K562 (cell line): Measurements from ENCODE around the gene GLCCI1. TPM values are rescaled to one million over a fixed set of nuclear protein-coding genes. Genes with fewer than 3 reads are reported as not detected.

Experiments used
- ATAC-seq: fragments of 200-7000 bp; cut with Tn5 transposase; 3 replicates; pipeline ENCODE4 v1.9.1; 2020; ENCODE audit warnings: moderate library complexity
- BruUV-seq: library from RNA; stranded (reverse); fragments of 400-500 nt; replicated peaks from 2 replicates; lab custom pipeline; 2021; lab: Mats Ljungman, UMichigan
- CTCF ChIA-PET: fragments of 300-600 bp; formaldehyde crosslinking; extraction: SDS; loops from one replicate; lab custom pipeline; 2021; ENCODE audit warnings: low intra/inter-chr PET ratio; lab: Yijun Ruan, JAX
- POLR2A ChIA-PET: fragments of 300-600, 350-650 bp; sonication (Branson Sonifier 250); formaldehyde crosslinking; extraction: SDS; loops from one replicate; lab custom pipeline; 2021; ENCODE audit warnings: antibody characterized with exemption, inconsistent platforms; lab: Yijun Ruan, JAX
- DNase-seq, 4 experiments: peaks; one replicate each; pipeline versions ENCODE4 v3.0.0 to v3.0.0-alpha.2; 2011 to 2018; ENCODE audit warnings: low spot score in 3 of 4, mixed read lengths in 3 of 4; ENCODE audit errors: extremely low read depth in 1 of 4
- FAIRE-seq: peaks from 2 replicates; lab custom pipeline; 2011; peaks lifted over from hg19 to GRCh38; lab: Jason Lieb, UNC
- H2AFZ ChIP-seq: 2 replicates; pipeline ENCODE4 v1.6.0; 2011; ENCODE audit warnings: low read depth, low read length, control low read depth, inconsistent platforms
- H3K27ac ChIP-seq: fragments of 200-600 bp; 3 replicates; pipeline ENCODE4 v1.8.0; 2011; ENCODE audit warnings: low read depth, mild to moderate bottlenecking, control low read depth, inconsistent platforms, low read length, moderate library complexity, mixed read lengths; ENCODE audit errors: extremely low read depth
- H3K27me3 ChIP-seq, 2 experiments: fragments of 300-600 bp in 1 of 2; 2 replicates in 1 of 2; 3 replicates in 1 of 2; pipeline versions ENCODE4 v1.6.0 to v1.8.0; 2011; ENCODE audit warnings: inconsistent platforms in 2 of 2, low read length in 2 of 2, mild to moderate bottlenecking in 1 of 2, mixed read lengths in 1 of 2, moderate library complexity in 1 of 2; ENCODE audit not compliant: control insufficient read depth in 2 of 2, insufficient read depth in 2 of 2
- H3K36me3 ChIP-seq: fragments of 300-600 bp; 3 replicates; pipeline ENCODE4 v1.8.0; 2011; ENCODE audit warnings: mild to moderate bottlenecking, low read length, inconsistent platforms; ENCODE audit not compliant: control insufficient read depth, insufficient read depth
- H3K4me1 ChIP-seq, 2 experiments: fragments of 200-600 bp in 1 of 2; replicated peaks in 1 of 2; 2 replicates in 1 of 2; 3 replicates in 1 of 2; pipeline versions ENCODE4 v1.5.1 to v1.8.0; 2011; ENCODE audit warnings: inconsistent platforms in 2 of 2, low read length in 2 of 2, mild to moderate bottlenecking in 1 of 2, mixed read lengths in 1 of 2, moderate library complexity in 1 of 2; ENCODE audit not compliant: control insufficient read depth in 2 of 2, insufficient read depth in 2 of 2
- H3K4me2 ChIP-seq: 2 replicates; pipeline ENCODE4 v1.6.1; 2011; ENCODE audit warnings: low read length, control low read depth, inconsistent platforms, mixed read lengths; ENCODE audit not compliant: insufficient read depth
- H3K4me3 ChIP-seq: fragments of 200-600 bp; sonication (generic), shearing (Covaris generic); 2 replicates; pipeline ENCODE4 v1.5.1; 2016; ENCODE audit warnings: control low read depth, inconsistent platforms
- H3K79me2 ChIP-seq: fragments of 200-600 bp; 3 replicates; pipeline ENCODE4 v1.8.0; 2011; ENCODE audit warnings: low read length, inconsistent platforms; ENCODE audit not compliant: control insufficient read depth, insufficient read depth
- H3K9ac ChIP-seq, 2 experiments: 2 replicates each; pipeline versions ENCODE4 v1.6.0 to v1.6.1; 2011; ENCODE audit warnings: low read depth in 2 of 2, low read length in 2 of 2, control low read depth in 1 of 2, inconsistent platforms in 1 of 2, mild to moderate bottlenecking in 1 of 2, mixed read lengths in 1 of 2; ENCODE audit not compliant: insufficient read depth in 1 of 2
- H3K9me1 ChIP-seq: one replicate; pipeline ENCODE4 v1.6.0; 2011; ENCODE audit warnings: inconsistent platforms, mild to moderate bottlenecking, low read length, moderate library complexity; ENCODE audit not compliant: control insufficient read depth, insufficient read depth
- H3K9me3 ChIP-seq: replicated peaks from 2 replicates; pipeline ENCODE4 v1.5.1; 2011; ENCODE audit warnings: low read depth, low read length, inconsistent platforms; ENCODE audit not compliant: control insufficient read depth, insufficient read depth
- H4K20me1 ChIP-seq: replicated peaks from 2 replicates; pipeline ENCODE4 v1.6.1; 2011; ENCODE audit warnings: low read length, inconsistent platforms, mixed read lengths; ENCODE audit not compliant: control insufficient read depth, insufficient read depth
- ADNP ChIP-seq: fragments of 200-800 bp; sonication (Bioruptor generic); IDR thresholded peaks from 2 replicates; pipeline ENCODE4 v1.6.1; 2016; ENCODE audit warnings: missing genetic modification characterization, missing compliant biosample characterization
- ARID2 ChIP-seq: fragments of 450-650 bp; IDR thresholded peaks from 2 replicates; pipeline ENCODE4 v1.6.1; 2017; ENCODE audit warnings: antibody characterized with exemption, mild to moderate bottlenecking
- BDP1 ChIP-seq: IDR thresholded peaks from 3 replicates; pipeline ENCODE4 v1.6.1; 2011; ENCODE audit not compliant: insufficient read length, insufficient read depth
- CBFA2T3 ChIP-seq: fragments of 450-650 bp; IDR thresholded peaks from 2 replicates; pipeline ENCODE4 v1.6.1; 2017
- E2F4 ChIP-seq: sonication (generic); formaldehyde crosslinking; IDR thresholded peaks from 2 replicates; pipeline ENCODE4 v1.8.0; 2022; ENCODE audit warnings: mild to moderate bottlenecking, low read depth, missing genetic modification reagents
- FOXK2 ChIP-seq, 2 experiments: fragments of 450-650 bp; IDR thresholded peaks in 1 of 2; conservative IDR thresholded peaks in 1 of 2; 2 replicates each; pipeline ENCODE4 v1.6.1; 2016; ENCODE audit warnings: low read depth in 2 of 2, mild to moderate bottlenecking in 1 of 2
- FOXP1 ChIP-seq: sonication (generic); formaldehyde crosslinking; IDR thresholded peaks from 2 replicates; pipeline ENCODE4 v1.8.0; 2022; ENCODE audit warnings: mild to moderate bottlenecking, missing genetic modification reagents
- KAT8 ChIP-seq: fragments of 450-650 bp; IDR thresholded peaks from 2 replicates; pipeline ENCODE4 v1.6.1; 2016; ENCODE audit warnings: low read depth, mild to moderate bottlenecking
- MYBL2 ChIP-seq, 2 experiments: fragments of 450-650 bp in 1 of 2; sonication (generic) in 1 of 2; formaldehyde crosslinking in 1 of 2; IDR thresholded peaks; 2 replicates each; pipeline versions ENCODE4 v1.6.1 to v1.8.1; 2017 to 2022; ENCODE audit warnings: borderline replicate concordance in 1 of 2, inconsistent platforms in 1 of 2, low read depth in 1 of 2, mild to moderate bottlenecking in 1 of 2, missing genetic modification reagents in 1 of 2, moderate library complexity in 1 of 2
- NCOR1 ChIP-seq: fragments of 450-650 bp; IDR thresholded peaks from 2 replicates; pipeline ENCODE4 v1.6.1; 2016; ENCODE audit warnings: mild to moderate bottlenecking, moderate library complexity
- SRSF3 ChIP-seq: fragments of 200-400 bp; formaldehyde crosslinking; IDR thresholded peaks from 2 replicates; pipeline ENCODE4 v1.6.1; 2016; ENCODE audit warnings: mild to moderate bottlenecking, low read length, moderate library complexity; ENCODE audit not compliant: insufficient read depth
- TBP ChIP-seq: optimal IDR thresholded peaks from 2 replicates; pipeline ENCODE3; 2011; ENCODE audit warnings: low read depth, low read length, improper control_type of control experiment
- ZBTB5 ChIP-seq: fragments of 450-650 bp; IDR thresholded peaks from 2 replicates; pipeline ENCODE4 v1.6.1; 2017; ENCODE audit warnings: antibody characterized with exemption
- ZNF263 ChIP-seq: sonication (generic); formaldehyde crosslinking; IDR thresholded peaks from 2 replicates; pipeline ENCODE4 v1.8.0; 2022; ENCODE audit warnings: mild to moderate bottlenecking, missing genetic modification reagents, borderline replicate concordance
- ZNF347 ChIP-seq: fragments of 450-650 bp; formaldehyde crosslinking; IDR thresholded peaks from 2 replicates; pipeline ENCODE4 v1.4.0; 2020; ENCODE audit warnings: low read depth, mild to moderate bottlenecking, moderate library complexity
- ZNF354B ChIP-seq: fragments of 250-450 bp; sonication (Bioruptor Pico); IDR thresholded peaks from 2 replicates; pipeline ENCODE4 v1.4.0; 2020
- ZNF444 ChIP-seq: fragments of 250-450 bp; sonication (Bioruptor Pico); IDR thresholded peaks from 2 replicates; pipeline ENCODE4 v1.4.0; 2020; ENCODE audit warnings: mild to moderate bottlenecking, moderate library complexity
- ZNF655 ChIP-seq: fragments of 250-450 bp; sonication (Bioruptor Pico); IDR thresholded peaks from 2 replicates; pipeline ENCODE4 v1.5.0; 2021
- WGBS: fragments of 100-300 bp; shearing (Covaris generic); methylation state at CpG from one replicate; pipeline ENCODE4 v1.1.6; 2016; ENCODE audit warnings: low coverage, mixed read lengths; ENCODE audit not compliant: insufficient coverage; ENCODE audit errors: missing lambda C conversion rate; 5-methylcytosine and 5-hydroxymethylcytosine counted together
- in situ Hi-C: fragments of 300-500 bp; cut with MboI; formaldehyde crosslinking; loops from 4 replicates; pipeline ENCODE4 v1.15.0; 2018; ENCODE audit warnings: inconsistent platforms, mixed read lengths
- intact Hi-C: fragments of 100-400 bp; cut with micrococcal nuclease; formaldehyde crosslinking; loops from 2 replicates; pipeline ENCODE4 v1.14.2; 2022
- polyA plus RNA-seq, 8 experiments: library from polyadenylated mRNA; depleted of rRNA in 4 of 8; stranded (reverse) in 5 of 8; unstranded in 3 of 8; fragments of >200 nt; fragmentation: Nextera tagmentation in 2 of 8; fragmentation: Illumina TruSeq in 1 of 8; extraction: Ambion mirVana in 2 of 8; extraction: Trizol in 1 of 8; gene quantifications; 2 replicates each; pipeline versions ENCODE4 v1.2.1 to v1.2.3, GENCODE V29; 2011 to 2014; ENCODE audit warnings: inconsistent platforms in 1 of 8, missing spikeins in 1 of 8
- total RNA-seq, 7 experiments: library from RNA; depleted of rRNA in 6 of 7; stranded (reverse); fragments of >200 nt in 6 of 7; fragmentation: Illumina TruSeq in 2 of 7; extraction: Trizol in 2 of 7; gene quantifications; 2 replicates each; pipeline versions ENCODE4 v1.2.1 to v1.2.3, GENCODE V29; 2011 to 2021; ENCODE audit warnings: low replicate concordance in 1 of 7

Gene GLCCI1
- total and polyA plus RNA-seq, 9 of the 15 experiments (the other 6 are each of a cell fraction or from before 2014, with no cell fraction given), result 2.7 to 11.9 (median 7.2) TPM

- ChIA-PET CTCF (no interaction called here), POLR2A (interaction anchor here (0.7 to 1.3 kb wide), 5 partner anchors 13 to 58 kb away, joined by 3 to 4 read pairs (median 3); no protein-coding TSS in a partner anchor)
- no peaks in the 10 kb centered on the region for H4K20me1 ChIP-seq
- ATAC-seq (peak; percentile 78), DNase-seq (peak in 3 of 4 experiments; percentile 17 to 73 (median 65)), FAIRE-seq (peak; percentile 85)
- no peaks in the 10 kb centered on the region for H3K27me3 ChIP-seq
- intact Hi-C loops, result no loop called here
- no peaks in the 10 kb centered on the region for H3K9me1 ChIP-seq
- H2AFZ ChIP-seq, result peak overlapping the region; percentile 57
- in situ Hi-C loops, result no loop called here
- peaks cover 5 to 37% of the 10 kb centered on the region in 2 experiments; a peak in 4 of 5 replicates for H3K4me1 ChIP-seq
- 1% methylated on average over 5 of the region's 5 CpGs for WGBS
- H3K9me3 ChIP-seq, result no peaks in the 10 kb centered on the region
- peak overlapping the region in 1 of 2 experiments; percentile 8; a peak in 1 of 4 replicates for H3K9ac ChIP-seq
- no TSS peak for BruUV-seq
- H3K4me3 ChIP-seq, result no peak overlapping the region
- H3K4me2 ChIP-seq, result peak overlapping the region; percentile 80
- H3K79me2 ChIP-seq, result no peaks in the 10 kb centered on the region
- peak overlapping the region; percentile 69 for H3K27ac ChIP-seq
- no peaks in the 10 kb centered on the region; the same call in 2 of the 3 replicates for H3K36me3 ChIP-seq
- no peak for TF ChIP-seq KAT8
- no peak for TF ChIP-seq ADNP (tag)
- TF ChIP-seq ZNF444 (CRISPR knock-in tag), result no peak
- no peak for TF ChIP-seq TBP
- peak; percentile 58 for TF ChIP-seq NCOR1
- no peak for TF ChIP-seq ZNF263 (CRISPR knock-in tag)
- TF ChIP-seq FOXK2 (conservative IDR thresholded peaks at IDR 0.05 in 1 of 2, IDR thresholded peaks at IDR 0.05 in 1 of 2; ENCODE audit: low read depth in 2 of 2), result no peak; a peak in 1 of 4 replicates
- TF ChIP-seq MYBL2 (IDR thresholded peaks at IDR 0.05; ENCODE audit: low read depth), result no peak
- TF ChIP-seq MYBL2 (CRISPR knock-in tag; IDR thresholded peaks at IDR 0.05; ENCODE audit: borderline replicate concordance), result no peak
- no peak for TF ChIP-seq ZNF347
- no peak for TF ChIP-seq ZNF655 (CRISPR knock-in tag)
- no peak for TF ChIP-seq FOXP1 (CRISPR knock-in tag)
- TF ChIP-seq ZBTB5, result no peak
- TF ChIP-seq ARID2, result no peak
- TF ChIP-seq CBFA2T3, result peak; percentile 77
- no peak for TF ChIP-seq ZNF354B (CRISPR knock-in tag)
- no peak for TF ChIP-seq BDP1
- no peak for TF ChIP-seq E2F4 (CRISPR knock-in tag)
- no peak for TF ChIP-seq SRSF3
These were observed 163.4 kb downstream of the GLCCI1 start for GRCh38 chr7:8131694-8132605.
